Left ventricle myocardium inferior (tissue), 1 donor: ENCODE measurements around the gene DCC. TPM values are rescaled to one million over a fixed set of nuclear protein-coding genes. Genes with fewer than 3 reads are reported as not detected.
A peak's percentile ranks its signal among the peaks of the same experiment; 100 is the strongest.
"Not testable (repeated sequence)": the region's sequence is repeated elsewhere in the genome, so short reads cannot be mapped to it uniquely, and the experiment has no call there.

Source experiments
- DNase-seq: peaks from one replicate; pipeline ENCODE4 v3.0.0-alpha.2; 2020
- H3K27ac ChIP-seq: fragments of 200-600 bp; replicated peaks from 2 replicates; pipeline ENCODE4 v1.8.0; 2021
- H3K27me3 ChIP-seq: fragments of 200-600 bp; 2 replicates; pipeline ENCODE4 v1.8.0; 2021; ENCODE audit warnings: low read depth
- H3K36me3 ChIP-seq: fragments of 200-600 bp; 2 replicates; pipeline ENCODE4 v1.8.0; 2021
- H3K4me1 ChIP-seq: fragments of 200-600 bp; 2 replicates; pipeline ENCODE4 v1.8.0; 2021
- H3K4me3 ChIP-seq: fragments of 200-600 bp; 2 replicates; pipeline ENCODE4 v1.8.0; 2021; ENCODE audit warnings: mild to moderate bottlenecking, moderate library complexity
- H3K9me3 ChIP-seq: fragments of 200-600 bp; replicated peaks from 2 replicates; pipeline ENCODE4 v1.8.0; 2021
- CTCF ChIP-seq: fragments of 200-600 bp; IDR thresholded peaks from 2 replicates; pipeline ENCODE4 v1.8.0; 2021; ENCODE audit warnings: antibody characterized with exemption, mild to moderate bottlenecking, borderline replicate concordance
- intact Hi-C: fragments of 100-400 bp; cut with micrococcal nuclease; formaldehyde crosslinking; loops from one replicate; pipeline ENCODE4 v1.11.0; 2022
- total RNA-seq: library from RNA; stranded (reverse); fragmentation: NEBNext Ultra II Directional; extraction: Animal tissue kit (Norgen Biotek cat#: 25700); gene quantifications from one replicate; pipeline ENCODE4 v1.2.1, GENCODE V29; 2021
- donor health status: DM: no; HTN: yes; CAD: no; lungs with severe emphysema.

The DCC gene
- total RNA-seq, 1 donor from 2014 or later, result not detected

DNA sequence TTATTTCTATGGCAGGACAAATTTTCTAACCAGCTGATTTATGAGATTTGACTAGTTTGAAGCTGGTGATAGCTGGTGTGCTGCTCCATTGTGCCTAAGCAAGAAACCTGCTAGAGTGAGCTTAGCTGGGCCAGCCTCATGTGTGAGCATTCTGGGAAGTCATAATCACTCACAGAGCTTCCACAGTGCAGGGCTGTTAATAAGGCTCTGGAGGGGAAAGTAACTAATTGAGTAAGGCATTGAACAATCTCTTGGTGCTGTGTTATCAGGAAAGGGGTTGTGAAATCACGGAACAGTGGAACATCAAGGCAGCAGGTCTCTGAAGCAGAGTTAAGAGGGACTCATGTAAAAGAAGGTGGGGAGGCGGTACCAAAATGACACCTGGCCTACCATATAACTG is 1111.9 kb downstream of the DCC start:
- DNase-seq, result no peak
- Histone ChIP-seq H3K36me3 (no peaks in the 10 kb centered on the region), H3K27ac (no peak overlapping the region), H3K9me3 (no peaks in the 10 kb centered on the region), H3K4me3 (no peak overlapping the region), H3K27me3 (no peaks in the 10 kb centered on the region), H3K4me1 (no peaks in the 10 kb centered on the region)
- no peak for TF ChIP-seq CTCF
- intact Hi-C loops, result no loop called here

- no peak for DNase-seq
- no peak overlapping the region for H3K4me3 ChIP-seq
- peaks cover 15% of the 10 kb centered on the region for H3K4me1 ChIP-seq
- no peaks in the 10 kb centered on the region for H3K36me3 ChIP-seq
- H3K27ac ChIP-seq, result no peak overlapping the region
- H3K27me3 ChIP-seq, result no peaks in the 10 kb centered on the region
- H3K9me3 ChIP-seq, result no peaks in the 10 kb centered on the region
- no peak for TF ChIP-seq CTCF
- intact Hi-C loops, result no loop called here
These were observed 1117.1 kb downstream of the DCC start for GRCh38 chr18:53457068-53457467.

- Histone ChIP-seq H3K9me3 (no peaks in the 10 kb centered on the region), H3K36me3 (no peaks in the 10 kb centered on the region), H3K4me3 (no peak overlapping the region), H3K4me1 (peaks cover 15% of the 10 kb centered on the region), H3K27ac (no peak overlapping the region), H3K27me3 (no peaks in the 10 kb centered on the region)
- TF ChIP-seq CTCF, result no peak
- intact Hi-C loops, result no loop called here
- DNase-seq, result no peak
These were observed 1118.3 kb downstream of the DCC start for GRCh38 chr18:53458268-53458667.

DNA sequence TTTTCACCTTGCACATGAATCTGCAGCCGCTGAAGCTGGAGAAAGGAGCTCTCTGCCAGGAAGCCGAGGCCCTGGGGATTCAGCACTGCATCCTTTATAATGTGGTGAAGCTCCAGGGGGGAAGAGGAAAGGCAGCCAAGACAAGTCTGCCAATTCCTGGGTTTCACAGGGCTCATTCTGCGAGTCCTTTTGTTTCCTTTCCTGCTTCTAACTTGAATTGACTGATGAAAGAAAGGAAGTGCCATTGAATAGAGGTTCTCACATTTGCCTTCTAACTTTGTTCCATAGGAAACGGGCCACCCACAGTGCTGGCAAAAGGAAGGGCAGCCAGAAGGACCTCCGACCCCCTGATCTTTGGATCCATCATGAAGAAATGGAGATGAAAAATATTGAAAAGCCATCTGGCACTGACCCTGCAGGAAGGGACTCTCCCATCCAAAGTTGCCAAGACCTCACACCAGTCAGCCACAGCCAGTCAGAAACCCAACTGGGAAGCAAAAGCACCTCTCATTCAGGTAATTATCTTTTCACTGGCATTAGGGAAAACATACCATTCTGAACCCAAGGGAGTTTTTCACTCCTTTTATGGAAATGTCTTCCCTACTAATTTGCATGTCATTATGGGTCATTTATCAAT is 1119.1 kb downstream of the DCC start:
- intact Hi-C loops, result no loop called here
- H3K4me3 ChIP-seq, result no peak overlapping the region
- TF ChIP-seq CTCF, result no peak
- H3K27ac ChIP-seq, result no peak overlapping the region
- H3K36me3 ChIP-seq, result no peaks in the 10 kb centered on the region
- peak; percentile 23 for DNase-seq
- no peaks in the 10 kb centered on the region for H3K27me3 ChIP-seq
- peaks cover 15% of the 10 kb centered on the region for H3K4me1 ChIP-seq
- H3K9me3 ChIP-seq, result no peaks in the 10 kb centered on the region

GRCh38 chr18:53467756-53468155 is 1127.8 kb downstream of the DCC start:
- H3K27me3 ChIP-seq, result no peaks in the 10 kb centered on the region
- H3K4me1 ChIP-seq, result no peaks in the 10 kb centered on the region
- TF ChIP-seq CTCF, result no peak
- H3K36me3 ChIP-seq, result no peaks in the 10 kb centered on the region
- intact Hi-C loops, result no loop called here
- no peaks in the 10 kb centered on the region for H3K9me3 ChIP-seq
- DNase-seq, result no peak
- H3K4me3 ChIP-seq, result no peak overlapping the region
- no peak overlapping the region for H3K27ac ChIP-seq

DNA sequence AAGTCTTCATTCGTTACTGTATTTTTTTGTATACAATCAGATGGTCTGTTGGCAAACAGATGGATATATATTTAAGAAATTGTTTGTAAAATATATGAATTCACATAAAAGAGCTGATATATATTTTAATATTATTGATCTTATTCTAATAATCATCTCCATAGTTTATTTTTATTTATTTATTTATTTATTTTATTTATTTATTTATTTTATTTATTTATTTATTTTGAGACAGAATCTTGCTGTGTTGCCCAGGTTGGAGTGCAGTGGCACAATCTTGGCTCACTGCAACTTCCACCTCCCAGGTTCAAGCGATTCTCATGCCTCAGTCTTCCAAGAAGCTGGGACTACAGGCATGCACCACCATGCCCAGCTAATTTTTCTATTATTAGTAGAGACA is 1128.2 kb downstream of the DCC start:
- H3K27ac ChIP-seq, H3K36me3 ChIP-seq, DNase-seq, H3K4me1 ChIP-seq, H3K9me3 ChIP-seq, H3K4me3 ChIP-seq, intact Hi-C loops, H3K27me3 ChIP-seq: not testable (repeated sequence)
